ENCODE results near the gene RNU4-1. TPM values are rescaled to one million over a fixed set of nuclear protein-coding genes. Genes with fewer than 3 reads are reported as not detected.
"Not testable (repeated sequence)": the region's sequence is repeated elsewhere in the genome, so short reads cannot be mapped to it uniquely, and the experiment has no call there.

The RNU4-1 gene
- total and polyA plus RNA-seq, 4 donors: under 0.01 to 26.0 (median under 0.01) TPM; not detected in 1

DNA sequence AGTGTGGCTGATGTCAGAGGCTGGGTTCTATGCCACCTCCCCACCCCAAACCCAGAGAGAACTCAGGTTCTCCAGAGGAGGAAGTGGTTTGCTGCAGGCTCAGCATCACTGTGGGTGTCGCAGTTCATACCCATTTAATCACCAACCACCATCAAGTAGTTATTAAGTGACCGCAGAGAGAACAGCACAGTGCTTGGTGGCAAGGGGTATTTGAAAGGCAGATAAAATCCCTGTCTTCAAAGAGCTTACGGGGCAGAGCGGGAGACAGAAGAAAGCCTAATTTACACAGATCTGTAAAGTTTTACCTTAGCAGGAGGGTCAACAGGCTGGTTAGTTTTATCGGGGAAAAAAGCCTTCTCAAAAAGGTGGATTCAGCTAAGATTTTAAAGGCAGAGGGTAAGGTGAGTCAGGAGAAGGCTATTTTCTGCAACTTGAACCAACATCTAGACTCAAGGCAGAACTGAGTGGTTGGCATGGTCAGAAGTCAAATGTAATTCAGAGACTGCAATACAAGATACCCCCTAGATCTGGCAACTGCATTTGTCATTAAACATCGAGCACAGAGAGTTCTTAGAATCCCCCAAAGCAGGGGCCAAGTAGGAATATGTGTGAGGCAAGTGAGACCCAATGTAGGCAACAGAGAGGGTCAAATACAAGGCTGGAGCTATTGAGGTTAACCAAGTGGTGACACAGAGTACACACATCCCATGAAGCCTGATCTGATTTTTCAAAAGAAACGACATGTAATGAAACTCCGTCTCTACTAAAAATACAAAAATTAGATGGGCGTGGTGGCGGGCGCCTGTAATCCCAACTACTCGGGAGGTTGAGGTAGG lies 40.7 kb downstream of the RNU4-1 start:
- Histone ChIP-seq H3K27ac (ENCODE audit: low read depth in 1 of 2, low read length in 2 of 2) (peak overlapping the region; percentile 5 to 56), H3K9ac (ENCODE audit: low read depth in 1 of 2, low read length in 2 of 2) (no peak overlapping the region), H3K9me3 (ENCODE audit: control insufficient read depth in 4 of 4, low read length in 3 of 4) (no peaks in the 10 kb centered on the region), H3K27me3 (ENCODE audit: control insufficient read depth in 4 of 4, insufficient read depth in 4 of 4, low read length in 3 of 4) (no peaks in the 10 kb centered on the region), H3K4me1 (ENCODE audit: control insufficient read depth in 4 of 4, insufficient read depth in 4 of 4, low read length in 3 of 4) (peaks cover 0 to 18% (median 7%) of the 10 kb centered on the region in 4 donors), H3K36me3 (ENCODE audit: control insufficient read depth in 4 of 4, insufficient read depth in 3 of 4, low read depth in 1 of 4, low read length in 3 of 4) (peaks cover 0 to 4% (median 2%) of the 10 kb centered on the region in 4 donors), H3K4me3 (ENCODE audit: low read depth in 1 of 3, low read length in 3 of 3) (no peak overlapping the region)
- TF ChIP-seq FOXA1 (IDR thresholded peaks at IDR 0.05): no peak
- no peak for TF ChIP-seq ZBTB33 (IDR thresholded peaks at IDR 0.05)
- no peak for TF ChIP-seq NR2F2 (IDR thresholded peaks at IDR 0.05)
- TF ChIP-seq TAF1 (conservative IDR thresholded peaks at IDR 0.05): no peak
- no peak for TF ChIP-seq RAD21 (IDR thresholded peaks at IDR 0.05)
- no peak for TF ChIP-seq HNF4A (conservative IDR thresholded peaks at IDR 0.05)
- TF ChIP-seq FOXA2 (IDR thresholded peaks at IDR 0.05): no peak
- TF ChIP-seq CTCF (IDR thresholded peaks at IDR 0.05; ENCODE audit: low read depth, low read length, missing input control): no peak
- TF ChIP-seq YY1 (IDR thresholded peaks at IDR 0.05): no peak
- TF ChIP-seq JUND (IDR thresholded peaks at IDR 0.05): no peak
- TF ChIP-seq EGR1 (IDR thresholded peaks at IDR 0.05; ENCODE audit: low read depth in 2 of 2): no peak
- TF ChIP-seq RXRA (IDR thresholded peaks at IDR 0.05): no peak
- TF ChIP-seq HNF4G (IDR thresholded peaks at IDR 0.05): no peak
- no peak for TF ChIP-seq GABPA (IDR thresholded peaks at IDR 0.05 in 1 of 2, conservative IDR thresholded peaks at IDR 0.05 in 1 of 2)
- TF ChIP-seq, protein P1, sequence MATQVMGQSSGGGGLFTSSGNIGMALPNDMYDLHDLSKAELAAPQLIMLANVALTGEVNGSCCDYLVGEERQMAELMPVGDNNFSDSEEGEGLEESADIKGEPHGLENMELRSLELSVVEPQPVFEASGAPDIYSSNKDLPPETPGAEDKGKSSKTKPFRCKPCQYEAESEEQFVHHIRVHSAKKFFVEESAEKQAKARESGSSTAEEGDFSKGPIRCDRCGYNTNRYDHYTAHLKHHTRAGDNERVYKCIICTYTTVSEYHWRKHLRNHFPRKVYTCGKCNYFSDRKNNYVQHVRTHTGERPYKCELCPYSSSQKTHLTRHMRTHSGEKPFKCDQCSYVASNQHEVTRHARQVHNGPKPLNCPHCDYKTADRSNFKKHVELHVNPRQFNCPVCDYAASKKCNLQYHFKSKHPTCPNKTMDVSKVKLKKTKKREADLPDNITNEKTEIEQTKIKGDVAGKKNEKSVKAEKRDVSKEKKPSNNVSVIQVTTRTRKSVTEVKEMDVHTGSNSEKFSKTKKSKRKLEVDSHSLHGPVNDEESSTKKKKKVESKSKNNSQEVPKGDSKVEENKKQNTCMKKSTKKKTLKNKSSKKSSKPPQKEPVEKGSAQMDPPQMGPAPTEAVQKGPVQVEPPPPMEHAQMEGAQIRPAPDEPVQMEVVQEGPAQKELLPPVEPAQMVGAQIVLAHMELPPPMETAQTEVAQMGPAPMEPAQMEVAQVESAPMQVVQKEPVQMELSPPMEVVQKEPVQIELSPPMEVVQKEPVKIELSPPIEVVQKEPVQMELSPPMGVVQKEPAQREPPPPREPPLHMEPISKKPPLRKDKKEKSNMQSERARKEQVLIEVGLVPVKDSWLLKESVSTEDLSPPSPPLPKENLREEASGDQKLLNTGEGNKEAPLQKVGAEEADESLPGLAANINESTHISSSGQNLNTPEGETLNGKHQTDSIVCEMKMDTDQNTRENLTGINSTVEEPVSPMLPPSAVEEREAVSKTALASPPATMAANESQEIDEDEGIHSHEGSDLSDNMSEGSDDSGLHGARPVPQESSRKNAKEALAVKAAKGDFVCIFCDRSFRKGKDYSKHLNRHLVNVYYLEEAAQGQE (IDR thresholded peaks at IDR 0.05): no peak
- no peak for TF ChIP-seq SP1 (IDR thresholded peaks at IDR 0.05)
- no peak for TF ChIP-seq ATF3 (IDR thresholded peaks at IDR 0.05)
- TF ChIP-seq, protein P2, sequence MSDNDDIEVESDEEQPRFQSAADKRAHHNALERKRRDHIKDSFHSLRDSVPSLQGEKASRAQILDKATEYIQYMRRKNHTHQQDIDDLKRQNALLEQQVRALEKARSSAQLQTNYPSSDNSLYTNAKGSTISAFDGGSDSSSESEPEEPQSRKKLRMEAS (IDR thresholded peaks at IDR 0.05): no peak
- no peak for DNase-seq (ENCODE audit: low spot score)
- whole genome bisulfite sequencing: 86% methylated on average over 12 of the region's 12 CpGs

GRCh38 chr12:120251364-120252070 lies 41.5 kb downstream of the RNU4-1 start:
- not testable (repeated sequence) for H3K27me3 ChIP-seq (ENCODE audit: control insufficient read depth in 4 of 4, insufficient read depth in 4 of 4, low read length in 3 of 4); DNase-seq (ENCODE audit: low spot score); H3K9ac ChIP-seq (ENCODE audit: low read depth in 1 of 2, low read length in 2 of 2); H3K36me3 ChIP-seq (ENCODE audit: control insufficient read depth in 4 of 4, insufficient read depth in 3 of 4, low read depth in 1 of 4, low read length in 3 of 4); H3K9me3 ChIP-seq (ENCODE audit: control insufficient read depth in 4 of 4, low read length in 3 of 4); H3K4me3 ChIP-seq (ENCODE audit: low read depth in 1 of 3, low read length in 3 of 3)
- peaks cover 0 to 19% (median 9%) of the 10 kb centered on the region in 4 donors for H3K4me1 ChIP-seq (ENCODE audit: control insufficient read depth in 4 of 4, insufficient read depth in 4 of 4, low read length in 3 of 4)
- WGBS: 94% methylated on average over 12 of the region's 12 CpGs
- H3K27ac ChIP-seq (ENCODE audit: low read depth in 1 of 2, low read length in 2 of 2): peak overlapping the region; percentile 23 to 56
